GM19099 (cell line): Measurements from ENCODE around the gene SKI.
A peak's percentile ranks its signal among the peaks of the same experiment; 100 is the strongest.

Experiments used
- POLR2A ChIP-seq: IDR thresholded peaks from 3 replicates; pipeline ENCODE4 v1.6.1; 2011; ENCODE audit warnings: low read depth; ENCODE audit not compliant: insufficient read length; ENCODE audit errors: extremely low read depth

Gene SKI

DNA sequence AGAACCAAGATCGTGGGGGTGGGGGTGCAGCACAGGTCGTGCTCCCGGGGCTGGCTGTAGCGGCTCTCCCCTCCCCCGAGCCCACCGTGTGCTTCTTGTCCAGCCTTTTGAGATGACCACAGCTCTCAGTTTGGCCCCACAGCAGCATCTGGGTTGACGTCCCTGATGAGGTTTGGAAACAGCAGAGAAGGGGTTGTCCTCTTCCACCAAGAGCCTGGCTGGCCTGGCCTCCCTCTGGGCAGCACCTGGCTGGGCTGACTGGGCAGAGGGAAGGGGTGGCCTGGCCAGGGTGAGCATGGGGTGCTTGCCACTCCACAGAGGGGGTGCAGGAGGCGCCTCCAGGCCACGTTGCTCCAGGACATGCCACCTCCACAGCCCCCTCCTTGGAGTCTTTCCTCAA is 61.5 kb downstream of the SKI start:
- no peak for TF ChIP-seq POLR2A

DNA sequence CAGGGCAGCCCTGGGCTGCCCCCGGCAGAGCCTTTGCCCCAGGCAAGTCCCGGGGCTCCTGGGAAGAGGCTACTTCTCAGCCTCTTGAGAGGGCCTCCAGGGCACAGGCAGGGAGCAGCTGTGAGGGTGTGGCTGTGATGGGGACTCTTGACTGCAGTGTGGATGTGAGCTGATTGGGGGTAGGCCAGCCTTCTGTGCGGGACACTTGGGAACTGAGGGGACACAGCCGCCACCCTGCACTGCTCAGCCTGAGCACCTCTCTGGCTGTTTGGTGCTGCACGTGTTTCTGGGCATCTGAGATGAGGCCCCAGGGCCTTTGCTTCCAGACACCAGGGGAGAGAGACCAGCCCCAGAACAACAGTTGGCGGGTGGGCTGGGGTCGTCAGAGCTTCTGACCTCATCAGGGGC is 62.1 kb downstream of the SKI start:
- no peak for TF ChIP-seq POLR2A

DNA sequence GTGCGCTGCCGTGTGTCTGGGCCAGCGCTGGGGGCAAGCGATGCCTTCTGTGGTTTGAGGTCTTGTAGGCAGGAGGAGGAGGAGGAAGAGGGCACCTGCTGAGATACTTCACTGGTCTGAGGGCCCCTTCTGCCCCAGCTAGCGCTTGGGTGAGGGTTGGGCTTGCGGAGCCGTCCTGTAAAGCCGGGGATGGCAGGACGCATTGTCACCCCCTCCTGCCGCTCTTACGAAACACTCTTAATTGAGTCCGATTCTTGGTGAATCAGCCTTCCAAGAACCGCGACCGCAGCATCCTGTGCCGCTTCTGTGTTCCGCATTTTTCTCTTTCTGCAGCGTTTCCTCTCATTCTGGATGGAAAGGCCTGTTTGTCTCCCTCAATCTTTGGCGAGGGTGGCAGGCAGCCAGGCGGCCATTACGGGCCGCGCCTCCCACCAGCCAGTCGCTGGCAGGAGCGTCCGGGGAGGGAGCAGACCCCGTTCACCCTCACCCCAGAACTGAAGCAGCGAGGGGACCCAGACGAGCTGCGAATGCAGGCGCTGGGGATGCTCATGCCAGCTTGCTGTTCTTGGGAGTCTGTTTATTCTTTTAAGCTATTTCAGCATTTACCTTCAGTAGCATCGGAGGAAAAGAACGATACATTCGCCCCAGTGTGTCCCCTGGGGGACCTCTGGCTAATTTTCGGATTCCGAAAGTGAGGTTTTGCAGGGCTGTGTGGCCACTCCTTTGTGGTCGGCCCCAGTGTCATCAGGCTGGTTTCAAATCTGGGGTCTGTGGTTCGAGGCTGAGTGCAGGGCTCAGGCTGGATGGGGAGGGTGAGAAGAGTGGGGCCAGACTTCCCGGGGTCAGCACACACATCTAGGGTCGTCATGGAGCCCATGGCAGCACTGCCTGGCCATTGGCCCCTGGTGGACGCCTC is 62.7 kb downstream of the SKI start:
- TF ChIP-seq POLR2A, result no peak

DNA sequence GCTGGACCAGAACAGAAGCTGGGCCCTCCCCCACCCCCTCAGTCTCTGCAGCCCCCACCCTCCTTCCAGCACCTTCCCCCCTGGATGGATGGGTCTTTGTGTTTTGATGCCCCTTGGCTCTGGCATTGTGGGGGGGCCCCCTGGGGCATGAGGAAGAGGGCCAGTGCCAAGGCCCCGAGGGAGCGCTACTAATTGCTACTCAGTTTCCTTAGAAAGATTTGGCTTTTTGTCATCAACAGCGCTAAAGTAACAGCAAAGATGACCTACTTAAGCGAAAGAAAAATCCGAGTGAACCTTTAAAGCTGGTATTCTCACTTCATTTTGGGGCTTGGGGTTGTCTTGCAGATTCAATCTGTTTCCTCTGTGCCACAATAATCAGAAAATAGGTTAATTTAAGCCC is 63.5 kb downstream of the SKI start:
- TF ChIP-seq POLR2A, result no peak

DNA sequence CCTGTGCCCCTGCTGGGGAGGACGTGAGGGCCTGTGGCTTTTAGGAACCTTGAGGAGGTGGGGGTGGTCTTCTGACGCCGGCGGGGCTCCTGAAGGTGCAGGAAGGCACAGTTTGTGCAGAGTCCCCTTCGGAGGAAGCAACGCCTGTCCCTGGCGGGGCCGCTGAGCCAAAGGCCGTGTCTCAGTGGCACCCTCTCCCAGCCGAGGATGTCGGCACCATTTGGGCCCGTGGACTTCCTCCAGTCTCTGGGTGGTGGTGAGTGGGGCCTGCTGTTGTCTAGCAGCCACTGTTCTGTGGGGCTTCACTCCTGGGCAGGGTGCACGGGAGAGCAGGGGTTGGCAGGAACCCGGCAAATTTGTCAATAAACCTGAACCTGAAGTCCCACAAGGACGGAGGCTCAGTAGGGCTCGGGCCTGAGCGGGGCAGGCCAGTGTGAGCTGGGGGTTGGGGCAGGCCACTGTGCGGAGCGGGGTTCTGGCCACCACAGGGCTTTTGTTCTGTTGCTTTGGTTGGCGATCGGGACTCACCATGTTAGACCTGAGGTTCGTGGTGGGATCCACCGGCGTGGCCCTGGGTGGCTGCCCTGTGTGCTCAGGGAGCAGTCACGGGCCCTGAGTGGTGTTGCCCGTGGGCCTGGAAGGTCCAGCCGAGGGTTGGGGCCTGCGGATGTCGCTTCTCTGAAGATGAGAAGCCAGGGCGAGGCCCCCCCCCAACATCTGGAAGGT is 64.8 kb downstream of the SKI start:
- no peak for TF ChIP-seq POLR2A

DNA sequence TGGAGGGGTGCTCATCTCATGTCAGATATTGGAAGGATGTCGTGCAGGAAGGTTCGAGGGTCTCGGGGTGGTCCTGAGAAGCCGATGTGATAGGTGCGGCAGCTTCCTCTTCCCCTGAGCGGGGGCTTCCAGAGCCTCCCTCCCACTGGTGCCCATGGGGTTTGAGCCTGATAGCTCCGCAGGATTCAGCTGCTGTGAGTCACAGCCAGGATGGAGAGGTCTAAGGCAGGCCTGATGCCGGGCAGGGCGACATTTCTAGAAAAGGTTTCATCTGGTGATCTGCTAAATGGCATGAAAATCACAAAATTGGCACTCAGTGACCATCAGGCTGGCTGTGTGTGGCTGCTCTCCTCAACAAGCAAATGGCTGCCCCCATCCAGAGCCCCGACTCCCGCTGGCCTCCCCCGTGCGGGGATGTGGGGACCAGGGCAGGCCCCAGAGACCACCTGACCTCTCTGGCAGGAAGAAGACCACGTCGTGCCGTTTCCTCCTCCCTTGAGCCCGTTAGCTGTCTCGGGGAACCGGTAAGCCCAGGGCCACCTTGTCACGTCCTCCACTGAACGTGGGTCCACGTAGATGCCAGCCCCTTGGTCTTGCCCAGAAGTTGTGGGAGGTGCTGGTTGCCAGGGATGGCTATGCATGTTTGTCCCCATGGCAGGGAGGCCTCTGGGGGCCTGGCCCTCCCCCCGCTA is 66.1 kb downstream of the SKI start:
- no peak for TF ChIP-seq POLR2A

DNA sequence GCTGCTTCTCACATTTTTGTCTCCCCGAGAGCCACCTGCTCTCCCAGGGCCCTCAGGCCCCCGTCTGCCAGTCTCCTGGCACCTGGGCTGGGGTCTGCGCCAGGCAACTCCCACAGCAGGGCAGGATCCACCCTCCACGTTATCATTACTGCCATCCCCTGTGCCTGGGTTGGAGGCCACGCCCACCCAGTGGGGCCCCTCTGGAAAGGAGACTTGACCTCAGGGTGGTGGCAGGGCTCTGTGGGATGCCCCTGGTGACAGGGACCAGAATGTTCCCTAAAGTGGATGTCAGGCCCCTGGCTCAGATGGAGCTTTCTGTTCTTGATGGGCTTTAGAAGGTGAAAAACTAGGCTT is 66.6 kb downstream of the SKI start:
- TF ChIP-seq POLR2A, result no peak

DNA sequence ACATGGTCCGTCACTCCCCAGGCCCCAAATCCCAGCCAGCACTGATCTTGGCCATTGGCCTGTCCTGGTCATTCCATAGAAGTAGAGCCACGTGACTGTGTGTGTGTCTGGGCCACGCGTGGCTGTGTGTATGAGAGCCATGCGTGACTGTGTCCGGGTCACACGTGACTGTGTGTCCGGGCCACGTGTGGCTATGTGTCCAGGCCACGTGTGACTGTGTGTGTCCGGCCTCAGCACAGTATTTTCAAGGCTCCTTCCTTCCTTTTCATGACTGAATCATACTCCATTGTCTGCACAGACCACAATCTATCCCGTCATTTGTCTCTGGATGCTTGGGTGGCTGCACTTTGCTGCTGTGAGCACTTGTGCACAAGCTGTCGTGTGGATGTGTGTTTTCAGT is 67.4 kb downstream of the SKI start:
- TF ChIP-seq POLR2A, result no peak

DNA sequence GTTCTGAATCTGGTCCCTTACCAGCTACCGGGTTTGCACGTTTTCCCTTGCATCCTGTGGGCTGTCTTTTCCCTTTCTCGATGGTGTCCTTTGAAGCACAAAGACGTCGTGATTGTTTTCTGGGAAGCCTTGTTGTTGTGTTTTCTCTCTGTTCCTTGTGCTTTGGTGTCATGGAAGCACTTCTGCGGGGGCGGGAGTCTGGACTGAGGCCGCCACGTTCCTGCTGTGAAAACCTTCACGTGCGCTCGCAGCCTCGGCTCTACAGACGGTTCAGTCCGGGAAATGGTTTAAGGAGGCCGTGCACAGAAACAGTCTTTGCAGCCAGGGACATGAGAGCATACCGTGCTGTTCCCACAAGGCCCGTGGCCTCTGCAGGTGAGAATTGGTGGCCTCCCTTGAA is 68.5 kb downstream of the SKI start:
- no peak for TF ChIP-seq POLR2A

DNA sequence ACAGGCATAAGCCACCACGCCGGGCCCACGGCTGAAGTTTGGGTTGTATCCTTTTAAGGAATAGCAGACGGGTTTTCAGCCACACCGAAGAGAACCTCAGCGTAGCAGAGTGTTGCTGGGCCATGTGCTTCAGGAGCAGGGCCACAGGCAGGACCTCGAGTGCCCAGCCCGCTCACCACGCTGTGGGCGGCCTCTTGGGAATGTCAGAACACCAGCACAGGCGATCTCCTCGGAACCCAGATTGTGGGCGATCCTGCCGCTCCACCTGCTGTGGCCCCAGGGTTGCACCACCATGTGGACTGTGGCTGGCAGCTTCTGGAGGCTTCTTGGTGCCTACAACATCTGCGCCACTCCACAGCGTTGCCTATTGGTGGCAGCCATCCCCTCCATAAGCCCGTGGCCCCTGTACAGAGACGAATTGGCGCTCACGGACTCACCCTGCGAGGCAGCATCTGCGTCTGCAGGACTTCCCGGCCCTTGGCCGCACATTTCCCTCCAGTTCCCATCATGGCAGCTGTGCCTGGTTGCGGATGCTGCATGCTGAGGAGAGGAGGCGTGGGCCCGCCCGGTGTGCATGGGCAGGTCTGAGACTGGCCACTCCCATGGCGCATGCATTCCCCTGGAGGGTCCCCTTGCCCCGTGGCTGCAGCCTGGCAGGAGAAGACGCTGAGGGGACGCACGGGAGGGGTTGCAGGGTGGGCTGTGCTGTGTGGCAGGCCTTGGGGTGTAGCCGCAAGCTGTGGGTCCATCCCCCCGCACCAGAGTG is 69.3 kb downstream of the SKI start:
- no peak for TF ChIP-seq POLR2A

DNA sequence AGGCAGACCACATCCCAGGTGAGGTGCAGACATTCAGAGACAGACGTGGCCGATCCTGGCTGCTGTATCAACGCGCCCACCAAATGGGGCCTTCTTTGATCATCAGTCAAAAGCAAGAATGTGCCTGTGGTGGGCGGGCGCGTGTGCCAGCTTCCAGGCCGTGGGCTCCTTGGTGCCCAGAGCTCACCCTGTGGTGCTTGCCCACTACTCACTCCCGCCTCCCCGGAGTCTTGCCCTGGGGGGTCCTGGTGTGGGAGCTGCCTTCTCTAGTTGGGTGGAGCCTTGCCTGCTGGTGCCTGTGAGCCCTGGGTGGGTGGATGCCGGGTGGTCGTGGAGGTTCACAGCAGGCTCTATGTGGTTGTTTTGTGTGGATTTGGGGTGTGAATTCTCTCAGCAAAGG is 70.6 kb downstream of the SKI start:
- TF ChIP-seq POLR2A, result no peak

DNA sequence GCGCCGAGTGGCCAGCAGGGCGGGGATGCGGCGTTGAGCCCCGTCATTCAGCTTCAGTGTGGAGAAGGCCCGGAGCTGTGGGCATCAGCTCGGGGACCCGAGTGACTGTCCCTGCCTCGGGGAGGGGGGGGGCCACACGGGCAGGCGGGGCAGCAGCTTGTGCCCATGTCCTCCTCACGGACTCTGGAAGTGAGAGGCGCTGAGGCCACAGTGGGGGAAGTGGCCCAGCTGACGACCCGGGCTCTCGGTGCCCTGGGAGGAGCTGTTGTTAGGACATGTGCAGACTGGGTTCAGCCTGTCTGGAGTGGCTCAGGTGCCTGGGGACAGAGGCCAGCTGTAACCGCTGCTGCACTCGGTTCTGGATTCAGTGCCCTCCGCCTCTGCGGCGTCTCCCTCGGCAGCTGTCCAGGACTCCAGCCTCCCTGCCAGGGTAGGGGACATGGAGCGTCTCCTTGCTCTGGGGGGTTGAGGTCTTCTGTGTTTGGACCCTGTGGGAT is 71.1 kb downstream of the SKI start:
- no peak for TF ChIP-seq POLR2A

DNA sequence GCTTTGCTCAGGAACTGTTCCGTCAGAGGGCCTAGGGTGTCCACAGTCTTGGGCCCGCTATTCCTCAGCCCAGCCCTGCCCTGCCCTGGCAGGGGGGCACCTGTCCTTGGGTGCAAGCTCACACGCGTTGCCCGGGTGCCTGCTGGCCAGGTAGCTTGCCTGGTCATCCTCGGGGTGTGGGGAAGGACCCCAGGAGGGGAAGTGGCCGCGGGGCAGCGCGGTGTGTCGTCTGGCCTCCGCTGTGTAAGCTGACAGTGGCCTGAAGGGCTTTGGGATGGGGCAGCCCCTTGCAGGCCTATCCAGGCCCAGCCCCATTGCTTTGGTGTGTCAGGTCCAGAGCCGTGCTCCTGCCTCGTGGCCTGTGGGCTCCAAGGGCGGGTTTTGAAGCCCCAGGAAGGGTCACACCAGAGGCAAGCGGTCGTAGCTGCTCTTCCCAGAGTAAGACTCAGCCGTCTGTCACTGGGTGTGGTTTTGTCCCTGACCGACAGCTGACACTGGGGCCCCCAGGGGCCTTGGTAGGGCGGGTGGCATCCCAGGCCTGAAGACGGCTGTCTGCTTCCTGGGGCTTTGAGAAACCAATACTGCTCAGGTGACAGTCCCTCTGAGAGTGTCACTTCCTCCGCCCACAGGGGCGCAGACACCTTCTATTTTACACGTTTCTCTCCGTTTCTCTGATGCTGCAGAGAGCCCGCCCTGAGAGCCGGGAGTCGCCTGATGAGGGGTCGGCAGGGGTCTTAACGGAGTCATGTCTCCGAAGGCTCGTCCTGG is 72.1 kb downstream of the SKI start:
- peak; percentile 64 for TF ChIP-seq POLR2A
